IMR-90 (cell line): ENCODE data around the gene HSPB1. TPM values are rescaled to one million over a fixed set of nuclear protein-coding genes. Genes with fewer than 3 reads are reported as not detected.

Source experiments
- ATAC-seq: fragments of 200-7000 bp; cut with Tn5 transposase; 2 replicates; pipeline ENCODE4 v1.9.1; 2020; ENCODE audit warnings: low read depth, mild to moderate bottlenecking, moderate library complexity
- BruUV-seq: library from RNA; stranded (reverse); fragments of 400-500 nt; replicated peaks from 2 replicates; lab custom pipeline; 2021; lab: Mats Ljungman, UMichigan
- CTCF ChIA-PET: fragments of 300-600 bp; formaldehyde crosslinking; extraction: SDS; loops from one replicate; lab custom pipeline; 2021; ENCODE audit warnings: antibody characterized with exemption; lab: Yijun Ruan, JAX
- POLR2A ChIA-PET: fragments of 300-600 bp; sonication (Branson Sonifier 250); formaldehyde crosslinking; loops from one replicate; lab custom pipeline; 2022; ENCODE audit warnings: antibody characterized with exemption; ENCODE audit not compliant: unreplicated experiment; lab: Charles Lee
- DNase-seq: peaks from one replicate; pipeline ENCODE4 v3.0.0; 2013
- H2AFZ ChIP-seq: replicated peaks from 2 replicates; pipeline ENCODE3; 2013; ENCODE audit warnings: low read length, mild to moderate bottlenecking; ENCODE audit not compliant: poor library complexity
- H2AK5ac ChIP-seq: 2 replicates; pipeline ENCODE4 v1.6.1; 2013; ENCODE audit warnings: low read depth, low read length, inconsistent platforms
- H2AK9ac ChIP-seq: replicated peaks from 2 replicates; pipeline ENCODE3; 2013; ENCODE audit warnings: mild to moderate bottlenecking, low read depth, low read length, moderate library complexity; ENCODE audit not compliant: poor library complexity
- H2BK120ac ChIP-seq: 2 replicates; pipeline ENCODE4 v1.6.1; 2013; ENCODE audit warnings: low read depth, low read length, inconsistent platforms
- H2BK15ac ChIP-seq: 3 replicates; pipeline ENCODE4 v1.6.1; 2013; ENCODE audit warnings: low read depth, low read length, inconsistent platforms
- H2BK20ac ChIP-seq: 2 replicates; pipeline ENCODE4 v1.6.1; 2013; ENCODE audit warnings: low read depth, mild to moderate bottlenecking, inconsistent platforms, low read length, moderate library complexity
- H2BK5ac ChIP-seq: 2 replicates; pipeline ENCODE4 v1.6.1; 2013; ENCODE audit warnings: mild to moderate bottlenecking, low read depth, low read length, inconsistent platforms; ENCODE audit not compliant: poor library complexity, severe bottlenecking
- H3K14ac ChIP-seq: replicated peaks from 2 replicates; pipeline ENCODE4 v1.6.1; 2013; ENCODE audit warnings: low read depth, low read length, inconsistent platforms
- H3K18ac ChIP-seq: 2 replicates; pipeline ENCODE4 v1.6.1; 2013; ENCODE audit warnings: low read depth, low read length, control low read depth
- H3K23ac ChIP-seq: 2 replicates; pipeline ENCODE4 v1.6.1; 2013; ENCODE audit warnings: low read depth, low read length, inconsistent platforms
- H3K27ac ChIP-seq: 2 replicates; pipeline ENCODE4 v1.5.1; 2013; ENCODE audit warnings: mild to moderate bottlenecking, control low read depth, low read length; ENCODE audit not compliant: insufficient read depth
- H3K27me3 ChIP-seq: 2 replicates; pipeline ENCODE4 v1.6.1; 2013; ENCODE audit warnings: low read length; ENCODE audit not compliant: control insufficient read depth, insufficient read depth
- H3K36me3 ChIP-seq: 2 replicates; pipeline ENCODE4 v1.6.1; 2013; ENCODE audit warnings: low read length, mixed read lengths; ENCODE audit not compliant: control insufficient read depth, insufficient read depth
- H3K4ac ChIP-seq: 2 replicates; pipeline ENCODE4 v1.6.1; 2013; ENCODE audit warnings: low read depth, low read length, inconsistent platforms
- H3K4me1 ChIP-seq: 2 replicates; pipeline ENCODE4 v1.6.1; 2013; ENCODE audit warnings: low read length, mixed read lengths; ENCODE audit not compliant: control insufficient read depth, insufficient read depth
- H3K4me2 ChIP-seq: 2 replicates; pipeline ENCODE4 v1.6.1; 2013; ENCODE audit warnings: low read depth, mild to moderate bottlenecking, control low read depth, low read length, moderate library complexity
- H3K4me3 ChIP-seq: 2 replicates; pipeline ENCODE4 v1.5.1; 2013; ENCODE audit warnings: low read depth, mild to moderate bottlenecking, control low read depth, low read length, moderate library complexity; ENCODE audit not compliant: insufficient read depth
- H3K56ac ChIP-seq: 2 replicates; pipeline ENCODE4 v1.6.1; 2013; ENCODE audit warnings: low read length, inconsistent platforms; ENCODE audit not compliant: insufficient read depth; ENCODE audit errors: extremely low read depth
- H3K79me1 ChIP-seq, 2 experiments: 2 replicates each; pipeline ENCODE4 v1.6.1; 2013; ENCODE audit warnings: low read length in 2 of 2, inconsistent platforms in 1 of 2, low read depth in 1 of 2
- H3K9ac ChIP-seq: 2 replicates; pipeline ENCODE4 v1.6.1; 2013; ENCODE audit warnings: low read depth, low read length, control low read depth
- H3K9me1 ChIP-seq: 2 replicates; pipeline ENCODE4 v1.6.1; 2013; ENCODE audit warnings: low read length, inconsistent platforms; ENCODE audit not compliant: insufficient read depth
- H3K9me3 ChIP-seq: 2 replicates; pipeline ENCODE4 v1.6.1; 2013; ENCODE audit warnings: low read length; ENCODE audit not compliant: control insufficient read depth, insufficient read depth
- H4K20me1 ChIP-seq: 2 replicates; pipeline ENCODE4 v1.6.1; 2013; ENCODE audit warnings: low read length, inconsistent platforms; ENCODE audit not compliant: insufficient read depth
- H4K5ac ChIP-seq: 2 replicates; pipeline ENCODE4 v1.6.1; 2013; ENCODE audit warnings: mild to moderate bottlenecking, low read depth, low read length, control low read depth
- H4K8ac ChIP-seq, 2 experiments: 2 replicates each; pipeline ENCODE4 v1.6.1; 2013; ENCODE audit warnings: low read depth in 2 of 2, low read length in 2 of 2, control low read depth in 1 of 2, inconsistent platforms in 1 of 2
- H4K91ac ChIP-seq: 2 replicates; pipeline ENCODE4 v1.6.1; 2013; ENCODE audit warnings: low read depth, low read length, inconsistent platforms; ENCODE audit not compliant: insufficient read depth
- BHLHE40 ChIP-seq: fragments of 150-350 bp; IDR thresholded peaks from 2 replicates; pipeline ENCODE4 v1.6.1; 2016; ENCODE audit warnings: mild to moderate bottlenecking, low read depth, low read length
- CEBPB ChIP-seq: IDR thresholded peaks from 2 replicates; pipeline ENCODE4 v1.6.1; 2012; ENCODE audit warnings: low read depth, low read length, improper control_type of control experiment
- CTCF ChIP-seq: conservative IDR thresholded peaks from 2 replicates; pipeline ENCODE4 v1.5.1; 2012; ENCODE audit warnings: mild to moderate bottlenecking, low read depth, low read length, improper control_type of control experiment
- ELK1 ChIP-seq: fragments of 150-350 bp; IDR thresholded peaks from 2 replicates; pipeline ENCODE4 v1.6.1; 2016; ENCODE audit warnings: low read depth, mild to moderate bottlenecking, low read length, moderate library complexity, borderline replicate concordance
- MAFK ChIP-seq: IDR thresholded peaks from 2 replicates; pipeline ENCODE4 v1.6.1; 2012; ENCODE audit warnings: low read depth, low read length, improper control_type of control experiment
- NFE2L2 ChIP-seq: fragments of 150-350 bp; IDR thresholded peaks from 2 replicates; pipeline ENCODE4 v1.6.1; 2016; ENCODE audit warnings: low read depth, mild to moderate bottlenecking, low read length
- RAD21 ChIP-seq: IDR thresholded peaks from 2 replicates; pipeline ENCODE4 v1.6.1; 2012; ENCODE audit warnings: low read length, improper control_type of control experiment
- RCOR1 ChIP-seq: IDR thresholded peaks from 2 replicates; pipeline ENCODE4 v1.6.1; 2012; ENCODE audit warnings: mild to moderate bottlenecking, low read length, improper control_type of control experiment; ENCODE audit not compliant: insufficient replicate concordance
- RFX5 ChIP-seq: IDR thresholded peaks from 2 replicates; pipeline ENCODE4 v1.8.0; 2012; ENCODE audit warnings: low read depth, mild to moderate bottlenecking, low read length, moderate library complexity
- USF2 ChIP-seq: fragments of 150-350 bp; IDR thresholded peaks from 2 replicates; pipeline ENCODE4 v1.6.1; 2017; ENCODE audit warnings: mild to moderate bottlenecking, antibody characterized with exemption, low read length, low read depth
- WGBS, 2 experiments: methylation state at CpG; one replicate each; pipeline versions ENCODE4 v1.1.5 to v1.1.7; 2013; ENCODE audit warnings: missing lambda C conversion rate in 2 of 2; ENCODE audit not compliant: insufficient read length in 1 of 2; ENCODE audit errors: extremely low coverage in 2 of 2; 5-methylcytosine and 5-hydroxymethylcytosine counted together
- dilution Hi-C: fragments of 300-500 bp; cut with HindIII; formaldehyde crosslinking; loops from one replicate; pipeline ENCODE4 v1.14.3; 2018; ENCODE audit warnings: low sequenced_read_pairs; ENCODE audit not compliant: unreplicated experiment
- in situ Hi-C: fragments of 300-500 bp; cut with MboI; formaldehyde crosslinking; loops from 3 replicates; pipeline ENCODE4 v1.14.3; 2019; ENCODE audit warnings: low sequenced_read_pairs, inconsistent platforms, mixed read lengths
- intact Hi-C: fragments of 100-400 bp; cut with micrococcal nuclease; formaldehyde crosslinking; loops from 2 replicates; pipeline ENCODE4 v1.10.0; 2022
- polyA plus RNA-seq, 3 experiments: library from polyadenylated mRNA; depleted of rRNA; stranded (reverse); fragments of >200 nt; gene quantifications; 2 replicates each; pipeline ENCODE4 v1.2.3, GENCODE V29; 2012; ENCODE audit warnings: low replicate concordance in 1 of 3
- total RNA-seq: library from RNA; depleted of rRNA; stranded (reverse); fragments of >200 nt; gene quantifications from 2 replicates; pipeline ENCODE4 v1.2.3, GENCODE V29; 2012

HSPB1 gene
- total and polyA plus RNA-seq, 2 of the 4 experiments (the other 2 are of a cell fraction), result 33.2 to 1,363 TPM

DNA sequence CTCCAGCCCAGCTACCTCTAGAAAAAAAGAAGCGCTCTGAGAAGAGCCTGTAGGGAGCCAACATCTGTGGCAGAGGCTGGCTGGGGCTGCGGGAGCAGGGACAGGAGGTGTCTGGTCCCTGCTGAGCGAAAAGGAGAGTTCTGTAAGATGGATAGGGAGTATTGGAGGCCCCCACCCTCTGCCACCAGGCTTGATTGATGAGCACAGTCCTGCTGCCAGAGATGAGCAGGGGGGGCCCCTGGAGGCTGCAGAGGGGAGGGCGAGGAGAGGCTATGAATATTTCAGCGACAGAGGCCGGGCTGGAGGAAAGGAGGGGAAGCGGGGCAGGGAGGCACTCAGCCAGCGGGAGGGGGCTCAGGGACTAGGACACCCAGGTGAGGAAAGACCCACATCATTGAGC is 44.5 kb upstream of the HSPB1 start:
- CTCF ChIA-PET, result interaction anchor here (0.5 kb wide), 1 partner anchor 458 kb away, joined by 4 read pairs; no protein-coding TSS in a partner anchor
- no peak overlapping the region for H3K4ac ChIP-seq
- peaks cover 32% of the 10 kb centered on the region for H3K27me3 ChIP-seq
- H2BK20ac ChIP-seq, result no peak overlapping the region
- H4K20me1 ChIP-seq, result no peaks in the 10 kb centered on the region
- no peak overlapping the region for H3K56ac ChIP-seq
- no peak overlapping the region for H4K8ac ChIP-seq
- H3K9me1 ChIP-seq, result no peaks in the 10 kb centered on the region
- H3K14ac ChIP-seq, result no peak overlapping the region
- H3K4me3 ChIP-seq, result no peak overlapping the region
- ATAC-seq, result no peak
- intact Hi-C loops, result no loop called here
- H3K23ac ChIP-seq, result no peak overlapping the region
- in situ Hi-C loops, result no loop called here
- no peak overlapping the region for H4K91ac ChIP-seq
- no peaks in the 10 kb centered on the region for H3K4me1 ChIP-seq
- H3K79me1 ChIP-seq, result no peaks in the 10 kb centered on the region
- POLR2A ChIA-PET, result no interaction called here
- TF ChIP-seq USF2 (no peak), CTCF (no peak), NFE2L2 (no peak), ELK1 (no peak), CEBPB (no peak), RFX5 (no peak), BHLHE40 (no peak), RCOR1 (no peak), RAD21 (no peak), MAFK (no peak)
- WGBS, 2 experiments, result 25% methylated on average over 4 of the region's 8 CpGs; no CpG with 5 or more reads in 1 of the 2 experiments
- no peaks in the 10 kb centered on the region for H3K36me3 ChIP-seq
- no peak overlapping the region for H3K4me2 ChIP-seq
- H3K18ac ChIP-seq, result no peak overlapping the region
- no peak overlapping the region for H2BK5ac ChIP-seq
- H3K9me3 ChIP-seq, result no peaks in the 10 kb centered on the region
- H2AK9ac ChIP-seq, result no peak overlapping the region
- no peak overlapping the region for H2BK120ac ChIP-seq
- H3K27ac ChIP-seq, result no peak overlapping the region
- no TSS peak for BruUV-seq
- H2AFZ ChIP-seq, result no peak overlapping the region
- H3K9ac ChIP-seq, result no peak overlapping the region
- H2BK15ac ChIP-seq, result no peak overlapping the region
- DNase-seq, result no peak
- dilution Hi-C loops, result no loop called here
- H2AK5ac ChIP-seq, result no peak overlapping the region
- no peak overlapping the region for H4K5ac ChIP-seq
